Vagina (tissue), 2 donors: Measurements from ENCODE around the gene LDHAL6A.

ENCODE experiments used
- CTCF ChIP-seq, 3 experiments: fragments of 450-650 bp in 2 of 3; fragments of 200-600 bp in 1 of 3; sonication (generic) in 1 of 3; IDR thresholded peaks; one replicate each; pipeline ENCODE4 v1.5.1; 2017 to 2019; ENCODE audit warnings: antibody characterized with exemption in 3 of 3, mild to moderate bottlenecking in 2 of 3, moderate library complexity in 2 of 3
- POLR2A ChIP-seq, 2 donors: fragments of 450-650 bp; IDR thresholded peaks; one replicate each; pipeline ENCODE4 v1.6.1; 2017; ENCODE audit warnings: antibody characterized with exemption in 2 of 2, mild to moderate bottlenecking in 2 of 2, moderate library complexity in 2 of 2
- POLR2AphosphoS5 ChIP-seq, 2 donors: sonication (generic); formaldehyde crosslinking; IDR thresholded peaks; one replicate each; pipeline ENCODE4 v1.9.0; 2017; ENCODE audit warnings: antibody characterized with exemption in 2 of 2, mild to moderate bottlenecking in 2 of 2, low read depth in 1 of 2; ENCODE audit not compliant: insufficient read depth in 1 of 2

GRCh38 chr11:18452927-18453326 is 2.7 kb upstream of the LDHAL6A start:
- no peak for TF ChIP-seq POLR2A (IDR thresholded peaks at IDR 0.05)
- TF ChIP-seq CTCF (IDR thresholded peaks at IDR 0.05), result no peak
- TF ChIP-seq POLR2AphosphoS5 (IDR thresholded peaks at IDR 0.05; ENCODE audit: insufficient read depth in 1 of 2, low read depth in 1 of 2), result no peak
